Keratinocyte (primary cell): ENCODE results near the gene LAMB1. TPM values are rescaled to one million over a fixed set of nuclear protein-coding genes. Genes with fewer than 3 reads are reported as not detected.

Experiments
- DNase-seq: peaks from one replicate; pipeline ENCODE4 v3.0.0-alpha.2; 2011; ENCODE audit warnings: low read depth, missing footprints, low spot score
- FAIRE-seq: peaks from 2 replicates; lab custom pipeline; 2011; peaks lifted over from hg19 to GRCh38; lab: Jason Lieb, UNC
- H2AFZ ChIP-seq: 2 replicates; pipeline ENCODE4 v1.6.0; 2012; ENCODE audit warnings: low read length, control low read depth, inconsistent platforms; ENCODE audit not compliant: control insufficient read depth
- H3K27ac ChIP-seq: 2 replicates; pipeline ENCODE4 v1.5.1; 2011; ENCODE audit warnings: low read length; ENCODE audit not compliant: control insufficient read depth, insufficient read depth
- H3K27me3 ChIP-seq: 3 replicates; pipeline ENCODE4 v1.6.0; 2011; ENCODE audit warnings: low read length; ENCODE audit not compliant: control insufficient read depth, insufficient read depth; ENCODE audit errors: extremely low read depth
- H3K36me3 ChIP-seq, 2 experiments: 2 replicates in 1 of 2; 3 replicates in 1 of 2; pipeline ENCODE4 v1.5.1; 2011; ENCODE audit warnings: low read length in 2 of 2, mild to moderate bottlenecking in 1 of 2; ENCODE audit not compliant: control insufficient read depth in 2 of 2, insufficient read depth in 2 of 2; ENCODE audit errors: extremely low read depth in 1 of 2
- H3K4me1 ChIP-seq: 3 replicates; pipeline ENCODE4 v1.5.1; 2011; ENCODE audit warnings: low read length; ENCODE audit not compliant: control insufficient read depth, insufficient read depth; ENCODE audit errors: extremely low read depth
- H3K4me2 ChIP-seq: 3 replicates; pipeline ENCODE4 v1.6.0; 2011; ENCODE audit warnings: low read depth, low read length; ENCODE audit not compliant: control insufficient read depth, insufficient read depth; ENCODE audit errors: extremely low read depth
- H3K4me3 ChIP-seq, 3 experiments: fragments of 200-600 bp in 1 of 3; sonication (generic) in 1 of 3; 2 replicates in 2 of 3; 3 replicates in 1 of 3; pipeline ENCODE4 v1.5.1; 2011 to 2016; ENCODE audit warnings: low read length in 3 of 3, mild to moderate bottlenecking in 3 of 3, control low read depth in 2 of 3, inconsistent platforms in 1 of 3, low read depth in 1 of 3, mixed read lengths in 1 of 3, mixed run types in 1 of 3, moderate library complexity in 1 of 3; ENCODE audit not compliant: control insufficient read depth in 2 of 3, insufficient read depth in 2 of 3; ENCODE audit errors: extremely low read depth in 1 of 3
- H3K79me2 ChIP-seq: 2 replicates; pipeline ENCODE4 v1.6.0; 2012; ENCODE audit warnings: low read length; ENCODE audit not compliant: control insufficient read depth, insufficient read depth
- H3K9ac ChIP-seq: 3 replicates; pipeline ENCODE4 v1.6.0; 2011; ENCODE audit warnings: low read length; ENCODE audit not compliant: control insufficient read depth, insufficient read depth; ENCODE audit errors: extremely low read depth
- H3K9me1 ChIP-seq: 3 replicates; pipeline ENCODE4 v1.6.0; 2011; ENCODE audit warnings: low read length; ENCODE audit not compliant: control insufficient read depth, insufficient read depth; ENCODE audit errors: extremely low read depth
- H3K9me3 ChIP-seq: 2 replicates; pipeline ENCODE4 v1.5.1; 2012; ENCODE audit warnings: low read depth, low read length; ENCODE audit not compliant: control insufficient read depth
- H4K20me1 ChIP-seq: 3 replicates; pipeline ENCODE4 v1.6.0; 2011; ENCODE audit warnings: low read length; ENCODE audit not compliant: control insufficient read depth, insufficient read depth; ENCODE audit errors: extremely low read depth
- CTCF ChIP-seq, 3 experiments: IDR thresholded peaks in 1 of 3; conservative IDR thresholded peaks in 1 of 3; optimal IDR thresholded peaks in 1 of 3; 2 replicates in 2 of 3; 3 replicates in 1 of 3; pipeline versions ENCODE3 to v1.5.1; 2011; ENCODE audit warnings: low read length in 3 of 3, mild to moderate bottlenecking in 3 of 3, moderate library complexity in 2 of 3, control low read depth in 1 of 3, inconsistent platforms in 1 of 3; ENCODE audit not compliant: insufficient read depth in 2 of 3; ENCODE audit errors: extremely low read depth in 1 of 3
- EZH2 ChIP-seq: IDR thresholded peaks from one replicate; pipeline ENCODE4 v1.6.1; 2012; ENCODE audit warnings: inconsistent platforms, mild to moderate bottlenecking, low read length, moderate library complexity
- dilution Hi-C: fragments of 300-500 bp; cut with MboI; formaldehyde crosslinking; loops from one replicate; pipeline ENCODE4 v1.7.0; 2020; ENCODE audit warnings: low sequenced_read_pairs; ENCODE audit not compliant: extremely low pct_ligation_motif_present
- polyA plus RNA-seq, 5 experiments: library from polyadenylated mRNA; depleted of rRNA in 3 of 5; stranded (reverse) in 3 of 5; stranded (forward) in 1 of 5; unstranded in 1 of 5; fragments of >200 nt; gene quantifications; 1 replicate in 1 of 5; 2 replicates in 3 of 5; 3 replicates in 1 of 5; pipeline versions ENCODE4 v1.2.1 to v1.2.3, GENCODE V29; 2011 to 2012; ENCODE audit warnings: missing spikeins in 2 of 5, low read depth in 1 of 5, low replicate concordance in 1 of 5

Gene LAMB1
- polyA plus RNA-seq, 1 donor (not counting 4 experiments of a cell fraction or from before 2014, with no cell fraction given) = 97.9 TPM

DNA sequence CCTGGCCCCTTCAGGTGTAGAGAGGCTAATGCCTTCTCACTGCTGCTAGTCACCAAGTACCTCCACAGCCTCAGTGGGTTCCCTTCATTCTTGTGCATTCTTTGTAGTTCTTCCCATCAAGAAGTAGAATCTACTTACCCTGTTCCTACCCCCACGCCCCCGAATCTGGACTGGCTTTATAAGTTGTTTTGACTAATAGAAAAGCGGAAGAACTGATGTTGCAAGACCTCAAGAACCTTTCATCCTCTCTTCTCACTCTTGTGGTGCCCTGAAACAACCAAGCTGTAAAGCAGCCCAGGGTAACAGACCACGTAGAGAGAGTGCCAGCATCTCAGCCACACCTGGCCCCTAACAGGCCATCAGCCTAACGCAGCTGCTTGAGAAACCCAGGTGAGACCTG lies 23.2 kb upstream of the LAMB1 start:
- H4K20me1 ChIP-seq = no peaks in the 10 kb centered on the region
- H3K27ac ChIP-seq = no peak overlapping the region
- H3K9me3 ChIP-seq = no peaks in the 10 kb centered on the region
- no peak for FAIRE-seq
- H3K27me3 ChIP-seq = no peaks in the 10 kb centered on the region
- no peak overlapping the region for H3K9ac ChIP-seq
- H3K79me2 ChIP-seq = no peaks in the 10 kb centered on the region
- TF ChIP-seq CTCF (optimal IDR thresholded peaks at IDR 0.05 in 1 of 3, IDR thresholded peaks at IDR 0.05 in 1 of 3, conservative IDR thresholded peaks at IDR 0.05 in 1 of 3; ENCODE audit: extremely low read depth in 1 of 3, insufficient read depth in 2 of 3, low read length in 3 of 3) (no peak), EZH2 (no peak)
- H3K9me1 ChIP-seq = no peaks in the 10 kb centered on the region
- DNase-seq = no peak
- H3K36me3 ChIP-seq = no peaks in the 10 kb centered on the region
- peaks cover 10% of the 10 kb centered on the region for H3K4me1 ChIP-seq
- no peak overlapping the region for H3K4me2 ChIP-seq
- H3K4me3 ChIP-seq = no peak overlapping the region
- dilution Hi-C loops = no loop called here
- H2AFZ ChIP-seq = no peak overlapping the region

GRCh38 chr7:108024538-108024937 lies 21.6 kb upstream of the LAMB1 start:
- Histone ChIP-seq H3K9me3 (no peaks in the 10 kb centered on the region), H4K20me1 (no peaks in the 10 kb centered on the region), H3K4me3 (no peak overlapping the region), H3K9me1 (no peaks in the 10 kb centered on the region), H3K36me3 (no peaks in the 10 kb centered on the region), H3K79me2 (no peaks in the 10 kb centered on the region), H3K4me1 (no peaks in the 10 kb centered on the region), H3K27ac (no peak overlapping the region), H3K27me3 (no peaks in the 10 kb centered on the region), H2AFZ (no peak overlapping the region), H3K9ac (no peak overlapping the region), H3K4me2 (no peak overlapping the region)
- dilution Hi-C loops = no loop called here
- DNase-seq = no peak
- no peak for FAIRE-seq
- TF ChIP-seq EZH2 (no peak), CTCF (optimal IDR thresholded peaks at IDR 0.05 in 1 of 3, IDR thresholded peaks at IDR 0.05 in 1 of 3, conservative IDR thresholded peaks at IDR 0.05 in 1 of 3; ENCODE audit: extremely low read depth in 1 of 3, insufficient read depth in 2 of 3, low read length in 3 of 3) (no peak)
